DMS 273 (cell line): Measurements from ENCODE around the gene CHST11.
A peak's percentile ranks its signal among the peaks of the same experiment; 100 is the strongest.

Experiments
- DNase-seq: peaks from one replicate; lab custom pipeline; 2025; ENCODE audit not compliant: unreplicated experiment; lab: John Stamatoyannopoulos, UW

The CHST11 gene

GRCh38 chr12:104648756-104649155 is 192.0 kb downstream of the CHST11 start:
- DNase-seq: no peak

- no peak for DNase-seq
Observed at GRCh38 chr12:104649217-104649824, 192.6 kb downstream of the CHST11 start.

GRCh38 chr12:104649921-104650320 is 193.2 kb downstream of the CHST11 start:
- DNase-seq: no peak

GRCh38 chr12:104650541-104650940 is 193.8 kb downstream of the CHST11 start:
- no peak for DNase-seq

- no peak for DNase-seq
Observed at GRCh38 chr12:104651811-104652210, 195.1 kb downstream of the CHST11 start.

GRCh38 chr12:104652358-104652757 is 195.6 kb downstream of the CHST11 start:
- DNase-seq: no peak

- no peak for DNase-seq
Observed at GRCh38 chr12:104652910-104653309, 196.2 kb downstream of the CHST11 start.

GRCh38 chr12:104653730-104654664 is 197.2 kb downstream of the CHST11 start:
- peak; percentile 54 for DNase-seq

- DNase-seq: no peak
Observed at GRCh38 chr12:104654665-104655609, 198.2 kb downstream of the CHST11 start.

GRCh38 chr12:104656383-104656782 is 199.6 kb downstream of the CHST11 start:
- DNase-seq: no peak

- no peak for DNase-seq
Observed at GRCh38 chr12:104656921-104657320, 200.2 kb downstream of the CHST11 start.

GRCh38 chr12:104657726-104658484 is 201.2 kb downstream of the CHST11 start:
- DNase-seq: no peak

- no peak for DNase-seq
Observed at GRCh38 chr12:104659058-104659457, 202.3 kb downstream of the CHST11 start.

- no peak for DNase-seq
Observed at GRCh38 chr12:104662203-104662602, 205.5 kb downstream of the CHST11 start.

GRCh38 chr12:104662908-104663307 is 206.2 kb downstream of the CHST11 start:
- no peak for DNase-seq

GRCh38 chr12:104664351-104664750 is 207.6 kb downstream of the CHST11 start:
- no peak for DNase-seq

GRCh38 chr12:104665296-104665695 is 208.5 kb downstream of the CHST11 start:
- no peak for DNase-seq

GRCh38 chr12:104667139-104667538 is 210.4 kb downstream of the CHST11 start:
- DNase-seq: no peak

GRCh38 chr12:104668274-104668718 is 211.5 kb downstream of the CHST11 start:
- no peak for DNase-seq

- peak; percentile 69 for DNase-seq
Observed at GRCh38 chr12:104669089-104669721, 212.5 kb downstream of the CHST11 start.
